RWPE2 (cell line): ENCODE results near the gene PARVA.

Source experiments
- ATAC-seq: fragments of 200-7000 bp; cut with Tn5 transposase; 3 replicates; pipeline ENCODE4 v1.9.1; 2021; ENCODE audit warnings: low read depth
- DNase-seq: peaks from one replicate; pipeline ENCODE4 v3.0.0-alpha.2; 2020; ENCODE audit warnings: low spot score
- H3K27ac ChIP-seq: fragments of 450-650 bp; 2 replicates; pipeline ENCODE4 v1.5.1; 2017; ENCODE audit warnings: mild to moderate bottlenecking; ENCODE audit not compliant: poor library complexity, severe bottlenecking
- H3K27me3 ChIP-seq: fragments of 250-450 bp; sonication (Bioruptor Pico); 2 replicates; pipeline ENCODE4 v1.5.1; 2021; ENCODE audit warnings: mild to moderate bottlenecking, moderate library complexity; ENCODE audit not compliant: insufficient read depth, poor library complexity, severe bottlenecking
- H3K36me3 ChIP-seq: fragments of 250-450 bp; sonication (Bioruptor Pico); 2 replicates; pipeline ENCODE4 v1.5.1; 2020; ENCODE audit warnings: low read depth, mild to moderate bottlenecking, moderate library complexity
- H3K4me1 ChIP-seq: fragments of 250-450 bp; sonication (Bioruptor Pico); 2 replicates; pipeline ENCODE4 v1.5.1; 2021; ENCODE audit warnings: mild to moderate bottlenecking, moderate library complexity; ENCODE audit not compliant: insufficient read depth, poor library complexity, severe bottlenecking
- H3K4me3 ChIP-seq: fragments of 250-450 bp; sonication (Bioruptor Pico); 2 replicates; pipeline ENCODE4 v1.5.1; 2021; ENCODE audit warnings: mild to moderate bottlenecking, moderate library complexity; ENCODE audit not compliant: severe bottlenecking
- H3K9me3 ChIP-seq: fragments of 250-450 bp; sonication (Bioruptor Pico); 2 replicates; pipeline ENCODE4 v1.5.1; 2021; ENCODE audit warnings: mild to moderate bottlenecking, moderate library complexity; ENCODE audit not compliant: severe bottlenecking
- TF ChIP-seq, protein P1 (sequence below): fragments of 450-650 bp; IDR thresholded peaks from one replicate; pipeline ENCODE4 v1.5.1; 2017; ENCODE audit warnings: mild to moderate bottlenecking, moderate library complexity; ENCODE audit not compliant: poor library complexity, severe bottlenecking

PARVA gene

DNA sequence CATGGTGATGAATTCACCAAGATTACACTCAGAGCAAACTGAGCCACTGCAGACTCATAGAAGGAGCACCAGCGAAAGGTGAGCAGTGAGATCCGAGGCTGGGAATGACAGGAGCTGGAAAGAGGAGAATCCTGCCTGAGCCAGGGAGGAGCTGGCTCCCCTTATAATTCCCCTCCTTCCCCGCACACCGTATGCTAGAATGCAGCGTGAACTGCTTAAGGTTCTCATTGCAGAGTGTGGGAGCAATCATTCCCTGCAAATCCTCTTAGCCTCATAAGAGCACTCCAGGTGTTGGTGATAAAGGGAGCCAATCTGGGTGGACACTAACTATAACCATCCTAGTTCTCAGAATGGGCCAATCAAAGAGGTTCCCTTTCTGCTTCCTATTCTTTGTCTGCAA lies 169.3 kb downstream of the PARVA start:
- no peak for DNase-seq
- H3K4me1 ChIP-seq = peaks cover 14% of the 10 kb centered on the region
- H3K9me3 ChIP-seq = no peaks in the 10 kb centered on the region
- H3K27me3 ChIP-seq = no peaks in the 10 kb centered on the region
- H3K27ac ChIP-seq = no peak overlapping the region
- no peak overlapping the region for H3K4me3 ChIP-seq
- TF ChIP-seq, protein P1, sequence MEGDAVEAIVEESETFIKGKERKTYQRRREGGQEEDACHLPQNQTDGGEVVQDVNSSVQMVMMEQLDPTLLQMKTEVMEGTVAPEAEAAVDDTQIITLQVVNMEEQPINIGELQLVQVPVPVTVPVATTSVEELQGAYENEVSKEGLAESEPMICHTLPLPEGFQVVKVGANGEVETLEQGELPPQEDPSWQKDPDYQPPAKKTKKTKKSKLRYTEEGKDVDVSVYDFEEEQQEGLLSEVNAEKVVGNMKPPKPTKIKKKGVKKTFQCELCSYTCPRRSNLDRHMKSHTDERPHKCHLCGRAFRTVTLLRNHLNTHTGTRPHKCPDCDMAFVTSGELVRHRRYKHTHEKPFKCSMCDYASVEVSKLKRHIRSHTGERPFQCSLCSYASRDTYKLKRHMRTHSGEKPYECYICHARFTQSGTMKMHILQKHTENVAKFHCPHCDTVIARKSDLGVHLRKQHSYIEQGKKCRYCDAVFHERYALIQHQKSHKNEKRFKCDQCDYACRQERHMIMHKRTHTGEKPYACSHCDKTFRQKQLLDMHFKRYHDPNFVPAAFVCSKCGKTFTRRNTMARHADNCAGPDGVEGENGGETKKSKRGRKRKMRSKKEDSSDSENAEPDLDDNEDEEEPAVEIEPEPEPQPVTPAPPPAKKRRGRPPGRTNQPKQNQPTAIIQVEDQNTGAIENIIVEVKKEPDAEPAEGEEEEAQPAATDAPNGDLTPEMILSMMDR = no peak
- no peak for ATAC-seq
- no peaks in the 10 kb centered on the region for H3K36me3 ChIP-seq

DNA sequence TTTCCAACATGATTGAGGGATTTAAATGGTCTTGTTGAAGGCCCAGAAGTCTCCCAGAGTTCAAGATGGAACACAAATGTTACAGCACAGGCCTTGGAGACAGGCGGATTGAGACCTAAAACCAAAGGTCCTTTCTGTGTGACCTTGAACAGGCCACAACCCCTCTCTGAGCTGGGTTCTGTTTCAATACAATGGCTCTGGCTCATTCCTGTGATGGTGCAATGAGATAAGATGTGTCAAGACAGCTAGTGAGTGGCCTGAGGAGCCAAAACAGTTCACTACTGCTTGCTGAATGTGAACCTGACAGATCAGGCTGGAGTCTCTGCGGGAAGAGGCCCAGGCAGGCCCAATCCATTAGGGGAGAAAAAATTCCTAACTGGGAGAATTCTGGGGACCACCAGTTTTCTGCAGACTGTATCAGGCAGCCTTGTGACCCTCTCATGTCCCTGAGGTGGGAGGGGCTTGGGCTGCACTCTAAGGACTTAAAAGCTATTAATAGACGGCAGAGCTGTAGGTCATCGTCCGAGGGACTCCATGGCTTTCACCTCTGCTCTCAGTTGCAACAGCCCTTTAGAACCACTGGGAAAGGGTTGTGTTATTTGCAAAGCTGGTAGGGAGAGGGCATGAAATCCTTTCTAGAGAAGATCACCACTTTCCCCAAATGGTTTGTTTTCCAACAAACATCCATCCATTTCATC lies 170.7 kb downstream of the PARVA start:
- TF ChIP-seq, protein P1 = no peak
- no peaks in the 10 kb centered on the region for H3K9me3 ChIP-seq
- ATAC-seq (no peak), DNase-seq (no peak)
- no peak overlapping the region for H3K27ac ChIP-seq
- no peak overlapping the region for H3K4me3 ChIP-seq
- peaks cover 11% of the 10 kb centered on the region for H3K4me1 ChIP-seq
- H3K36me3 ChIP-seq = no peaks in the 10 kb centered on the region
- no peaks in the 10 kb centered on the region for H3K27me3 ChIP-seq

DNA sequence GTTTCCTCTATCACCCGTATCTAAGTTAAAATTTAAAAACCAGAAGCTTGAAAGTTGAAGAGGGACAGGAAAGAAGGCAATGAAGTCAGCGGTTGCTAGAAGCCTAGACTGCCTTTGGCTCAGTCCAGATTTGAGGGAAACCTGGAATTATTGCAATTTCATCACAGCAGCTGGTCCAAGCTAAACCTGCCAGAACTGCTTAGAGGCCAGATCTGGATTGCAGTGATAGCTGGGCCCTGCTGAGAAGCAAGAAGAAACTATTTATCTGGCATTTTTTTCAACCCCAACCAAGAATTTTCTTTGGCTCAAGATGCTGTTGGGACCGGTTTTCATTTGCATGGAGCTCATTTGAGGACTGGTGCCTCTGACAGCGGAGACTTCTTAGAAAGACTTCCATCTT lies 175.3 kb downstream of the PARVA start:
- DNase-seq = no peak
- TF ChIP-seq, protein P1 = no peak
- no peak overlapping the region for H3K27ac ChIP-seq
- ATAC-seq = no peak
- peaks cover 15% of the 10 kb centered on the region for H3K4me1 ChIP-seq
- peaks cover 2% of the 10 kb centered on the region for H3K9me3 ChIP-seq
- H3K36me3 ChIP-seq = no peaks in the 10 kb centered on the region
- H3K4me3 ChIP-seq = no peak overlapping the region
- H3K27me3 ChIP-seq = no peaks in the 10 kb centered on the region

GRCh38 chr11:12554122-12554521 lies 176.8 kb downstream of the PARVA start:
- H3K27me3 ChIP-seq = no peaks in the 10 kb centered on the region
- TF ChIP-seq, protein P1 = no peak
- no peak for DNase-seq
- no peak overlapping the region for H3K27ac ChIP-seq
- H3K4me1 ChIP-seq = peaks cover 15% of the 10 kb centered on the region
- ATAC-seq = no peak
- H3K9me3 ChIP-seq = peaks cover 2% of the 10 kb centered on the region
- H3K36me3 ChIP-seq = no peaks in the 10 kb centered on the region
- H3K4me3 ChIP-seq = no peak overlapping the region

GRCh38 chr11:12556155-12556554 lies 178.8 kb downstream of the PARVA start:
- DNase-seq (no peak), ATAC-seq (peak; percentile 25; the same call in 2 of the 3 replicates)
- H3K9me3 ChIP-seq = peaks cover 2% of the 10 kb centered on the region
- H3K36me3 ChIP-seq = no peaks in the 10 kb centered on the region
- TF ChIP-seq, protein P1 = no peak
- H3K27ac ChIP-seq = peak overlapping the region; percentile 10
- H3K27me3 ChIP-seq = no peaks in the 10 kb centered on the region
- H3K4me3 ChIP-seq = no peak overlapping the region
- H3K4me1 ChIP-seq = peaks cover 15% of the 10 kb centered on the region
